ENCODE results near the gene HYDIN. TPM values are rescaled to one million over a fixed set of nuclear protein-coding genes. Genes with fewer than 3 reads are reported as not detected.

The HYDIN gene
- polyA plus RNA-seq (2012; ENCODE audit: insufficient read length, low read depth) = not detected

DNA sequence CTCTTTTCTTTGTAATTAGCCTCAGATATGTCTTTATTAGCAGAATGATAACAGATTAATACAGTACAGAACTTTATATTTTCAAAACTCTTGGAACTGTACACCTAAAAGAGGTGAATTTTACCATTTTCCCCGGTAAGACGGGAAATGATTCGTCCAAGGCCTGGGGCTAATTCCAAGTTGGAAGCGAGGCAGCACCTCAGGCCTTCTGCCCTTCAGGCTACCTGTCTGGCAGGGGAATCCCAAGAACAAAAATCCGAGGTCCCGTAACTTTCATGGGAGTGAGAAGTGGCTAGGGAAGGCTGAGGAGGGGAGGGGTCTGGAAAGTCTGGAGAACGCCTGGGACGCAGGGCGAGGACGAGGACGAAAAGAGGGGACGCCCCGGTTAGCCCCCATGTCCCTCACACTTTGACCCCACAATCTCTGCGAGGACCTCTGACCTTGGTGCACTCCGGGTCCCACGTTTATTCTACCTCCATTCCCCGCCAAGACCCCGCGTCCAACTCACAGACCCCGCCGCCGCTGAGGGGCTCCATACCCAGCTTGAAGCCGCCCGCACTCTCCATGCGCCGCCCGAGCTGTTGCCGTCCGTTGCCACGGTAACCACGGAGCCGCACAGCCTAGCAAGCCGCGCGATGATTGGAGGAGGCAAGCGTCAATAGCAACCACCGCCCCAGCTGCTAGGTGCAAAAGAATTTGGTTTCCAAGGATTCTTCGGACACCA lies at the start of gene HYDIN:
Gene HYDIN (minus strand): TSS at position 601 of the 724 bp plus-strand sequence. CDS start 43,827 bp downstream, outside the sequence.
- TF ChIP-seq SIN3A (IDR thresholded peaks at IDR 0.05; ENCODE audit: borderline replicate concordance, insufficient read depth, low read length) = no peak
- TF ChIP-seq POLR2AphosphoS5 (IDR thresholded peaks at IDR 0.05; ENCODE audit: low read depth, low read length) = no peak
- no peak for TF ChIP-seq TAF1 (IDR thresholded peaks at IDR 0.05; ENCODE audit: borderline replicate concordance, insufficient read depth, low read length)
- TF ChIP-seq, protein P1, sequence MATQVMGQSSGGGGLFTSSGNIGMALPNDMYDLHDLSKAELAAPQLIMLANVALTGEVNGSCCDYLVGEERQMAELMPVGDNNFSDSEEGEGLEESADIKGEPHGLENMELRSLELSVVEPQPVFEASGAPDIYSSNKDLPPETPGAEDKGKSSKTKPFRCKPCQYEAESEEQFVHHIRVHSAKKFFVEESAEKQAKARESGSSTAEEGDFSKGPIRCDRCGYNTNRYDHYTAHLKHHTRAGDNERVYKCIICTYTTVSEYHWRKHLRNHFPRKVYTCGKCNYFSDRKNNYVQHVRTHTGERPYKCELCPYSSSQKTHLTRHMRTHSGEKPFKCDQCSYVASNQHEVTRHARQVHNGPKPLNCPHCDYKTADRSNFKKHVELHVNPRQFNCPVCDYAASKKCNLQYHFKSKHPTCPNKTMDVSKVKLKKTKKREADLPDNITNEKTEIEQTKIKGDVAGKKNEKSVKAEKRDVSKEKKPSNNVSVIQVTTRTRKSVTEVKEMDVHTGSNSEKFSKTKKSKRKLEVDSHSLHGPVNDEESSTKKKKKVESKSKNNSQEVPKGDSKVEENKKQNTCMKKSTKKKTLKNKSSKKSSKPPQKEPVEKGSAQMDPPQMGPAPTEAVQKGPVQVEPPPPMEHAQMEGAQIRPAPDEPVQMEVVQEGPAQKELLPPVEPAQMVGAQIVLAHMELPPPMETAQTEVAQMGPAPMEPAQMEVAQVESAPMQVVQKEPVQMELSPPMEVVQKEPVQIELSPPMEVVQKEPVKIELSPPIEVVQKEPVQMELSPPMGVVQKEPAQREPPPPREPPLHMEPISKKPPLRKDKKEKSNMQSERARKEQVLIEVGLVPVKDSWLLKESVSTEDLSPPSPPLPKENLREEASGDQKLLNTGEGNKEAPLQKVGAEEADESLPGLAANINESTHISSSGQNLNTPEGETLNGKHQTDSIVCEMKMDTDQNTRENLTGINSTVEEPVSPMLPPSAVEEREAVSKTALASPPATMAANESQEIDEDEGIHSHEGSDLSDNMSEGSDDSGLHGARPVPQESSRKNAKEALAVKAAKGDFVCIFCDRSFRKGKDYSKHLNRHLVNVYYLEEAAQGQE (IDR thresholded peaks at IDR 0.05; ENCODE audit: insufficient read depth in 1 of 2, low read depth in 2 of 2, low read length in 2 of 2) = no peak
- TF ChIP-seq FOXP2 (optimal IDR thresholded peaks at IDR 0.05; ENCODE audit: borderline replicate concordance, extremely low read depth, extremely low read length, insufficient read depth) = no peak

DNA sequence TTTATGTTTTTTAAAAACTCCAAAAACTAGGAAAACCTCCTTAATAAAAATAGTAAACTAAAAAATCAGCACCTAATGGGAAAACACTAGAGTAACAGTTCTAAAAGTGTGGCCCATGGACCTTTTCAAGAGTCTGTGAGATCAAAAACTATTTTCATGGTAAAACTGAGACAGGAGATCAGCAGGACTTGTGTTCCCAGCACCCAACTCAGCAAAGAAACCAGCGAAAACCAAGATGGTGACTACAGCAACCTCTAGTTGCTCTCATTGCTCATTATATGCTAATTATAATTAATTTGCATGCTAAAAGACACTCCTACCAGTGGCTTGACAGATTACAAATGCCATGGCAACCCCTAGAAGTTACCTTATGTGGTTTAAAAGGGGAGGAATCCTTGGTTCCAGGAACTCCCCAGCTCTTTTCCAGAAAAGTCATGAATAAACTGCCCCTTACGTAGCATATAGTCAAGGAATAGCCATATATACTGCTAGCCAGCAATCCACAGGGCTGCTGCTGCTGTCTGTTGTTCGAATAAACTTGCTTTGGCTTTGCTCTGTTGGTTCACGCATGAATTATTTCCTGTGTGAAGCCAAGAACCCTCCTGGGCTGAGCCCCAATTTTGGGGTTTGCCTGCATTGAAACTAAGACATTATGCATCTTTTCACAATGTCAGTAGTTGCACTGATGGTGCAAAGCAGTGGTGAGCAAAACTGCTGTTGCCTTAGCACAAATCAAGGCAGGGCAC lies 46.2 kb upstream of the HYDIN start:
- TF ChIP-seq POLR2AphosphoS5 (IDR thresholded peaks at IDR 0.05; ENCODE audit: low read depth, low read length) (no peak), TAF1 (IDR thresholded peaks at IDR 0.05; ENCODE audit: borderline replicate concordance, insufficient read depth, low read length) (no peak), FOXP2 (optimal IDR thresholded peaks at IDR 0.05; ENCODE audit: borderline replicate concordance, extremely low read depth, extremely low read length, insufficient read depth) (no peak), SIN3A (IDR thresholded peaks at IDR 0.05; ENCODE audit: borderline replicate concordance, insufficient read depth, low read length) (no peak)
- TF ChIP-seq, protein P1 (IDR thresholded peaks at IDR 0.05; ENCODE audit: insufficient read depth in 1 of 2, low read depth in 2 of 2, low read length in 2 of 2) = no peak

DNA sequence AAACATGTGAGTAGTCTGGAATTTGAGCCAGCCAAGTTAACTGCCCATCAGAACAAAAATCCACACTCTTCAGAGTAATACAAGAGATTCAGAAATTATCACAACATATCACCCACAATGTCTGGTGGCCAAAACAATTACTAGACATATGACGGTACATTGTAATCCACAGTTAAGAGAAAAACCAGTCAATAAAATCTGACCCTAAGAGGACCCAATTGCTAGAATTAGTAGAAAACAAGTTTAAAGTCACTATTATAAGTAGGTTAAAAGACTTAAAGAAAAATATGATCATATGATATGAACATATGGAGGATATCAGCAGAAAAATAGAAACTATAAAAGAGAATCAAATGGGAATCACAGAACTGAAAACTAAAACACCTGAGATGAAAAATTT lies 42.9 kb upstream of the HYDIN start:
- TF ChIP-seq FOXP2 (optimal IDR thresholded peaks at IDR 0.05; ENCODE audit: borderline replicate concordance, extremely low read depth, extremely low read length, insufficient read depth) (no peak), SIN3A (IDR thresholded peaks at IDR 0.05; ENCODE audit: borderline replicate concordance, insufficient read depth, low read length) (no peak), POLR2AphosphoS5 (IDR thresholded peaks at IDR 0.05; ENCODE audit: low read depth, low read length) (no peak), TAF1 (IDR thresholded peaks at IDR 0.05; ENCODE audit: borderline replicate concordance, insufficient read depth, low read length) (no peak)
- TF ChIP-seq, protein P1 (IDR thresholded peaks at IDR 0.05; ENCODE audit: insufficient read depth in 1 of 2, low read depth in 2 of 2, low read length in 2 of 2) = no peak

DNA sequence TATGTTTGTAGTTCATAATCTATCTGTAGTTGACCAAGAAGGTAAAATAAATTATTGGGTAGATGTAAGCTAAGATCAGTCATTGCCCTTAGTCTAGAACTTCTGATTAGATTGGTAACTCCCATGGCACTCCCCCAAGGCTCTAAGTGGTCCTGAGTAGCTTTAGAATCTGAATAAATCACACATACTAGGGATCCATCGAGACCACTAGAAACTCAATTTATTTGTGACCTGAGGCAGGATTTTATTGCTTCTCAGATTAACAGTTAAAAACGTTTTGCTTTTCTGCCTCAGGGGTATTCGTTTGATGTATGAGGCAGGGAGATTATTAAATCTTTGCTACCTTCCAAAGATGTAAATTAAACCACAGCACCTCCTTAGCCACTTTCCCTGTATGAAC lies 33.8 kb upstream of the HYDIN start:
- TF ChIP-seq FOXP2 (optimal IDR thresholded peaks at IDR 0.05; ENCODE audit: borderline replicate concordance, extremely low read depth, extremely low read length, insufficient read depth) = no peak
- TF ChIP-seq SIN3A (IDR thresholded peaks at IDR 0.05; ENCODE audit: borderline replicate concordance, insufficient read depth, low read length) = no peak
- TF ChIP-seq TAF1 (IDR thresholded peaks at IDR 0.05; ENCODE audit: borderline replicate concordance, insufficient read depth, low read length) = no peak
- no peak for TF ChIP-seq POLR2AphosphoS5 (IDR thresholded peaks at IDR 0.05; ENCODE audit: low read depth, low read length)
- TF ChIP-seq, protein P1 (IDR thresholded peaks at IDR 0.05; ENCODE audit: insufficient read depth in 1 of 2, low read depth in 2 of 2, low read length in 2 of 2) = no peak
